Fibroblast of gingiva (primary cell): ENCODE data around the gene ABCG5.

Source experiments
- DNase-seq: peaks from one replicate; pipeline ENCODE4 v3.0.0-alpha.2; 2011; ENCODE audit warnings: low read depth

The ABCG5 gene

GRCh38 chr2:43838560-43839267 is at the start of gene ABCG5, which contains the start of gene ABCG8:
Gene ABCG5 (minus strand): TSS chr2:43838839. CDS start chr2:43838679, 160 bp downstream.
Gene ABCG8 (plus strand): TSS chr2:43838971. CDS start chr2:43839054, 83 bp downstream.
- no peak for DNase-seq

- no peak for DNase-seq
These were observed 48.5 kb upstream of the ABCG5 start for GRCh38 chr2:43887176-43887575.

DNA sequence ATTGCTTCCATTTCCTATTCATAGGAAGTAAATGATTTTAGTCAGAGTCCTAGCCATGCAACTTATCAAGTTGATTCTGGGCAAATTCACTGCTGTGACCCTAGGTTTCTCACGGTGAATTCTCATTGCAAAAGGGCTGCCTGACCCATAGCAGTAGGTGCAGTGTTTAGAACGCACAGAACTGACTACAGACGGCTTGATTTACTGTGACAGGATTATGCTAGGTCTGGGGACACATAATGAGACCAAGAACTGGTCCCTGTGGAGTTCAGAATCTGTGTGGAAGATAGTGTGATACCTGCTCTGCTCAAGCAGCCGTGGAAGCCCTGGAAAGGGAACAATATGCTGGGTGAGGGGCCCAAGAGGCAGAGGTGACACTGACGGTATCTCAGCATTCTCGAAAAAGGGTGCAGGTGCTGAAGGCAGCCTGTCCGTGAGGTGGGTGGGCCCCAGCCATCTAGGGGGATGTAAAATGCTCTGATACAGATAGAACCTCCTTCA is 46.5 kb upstream of the ABCG5 start:
- DNase-seq: no peak

DNA sequence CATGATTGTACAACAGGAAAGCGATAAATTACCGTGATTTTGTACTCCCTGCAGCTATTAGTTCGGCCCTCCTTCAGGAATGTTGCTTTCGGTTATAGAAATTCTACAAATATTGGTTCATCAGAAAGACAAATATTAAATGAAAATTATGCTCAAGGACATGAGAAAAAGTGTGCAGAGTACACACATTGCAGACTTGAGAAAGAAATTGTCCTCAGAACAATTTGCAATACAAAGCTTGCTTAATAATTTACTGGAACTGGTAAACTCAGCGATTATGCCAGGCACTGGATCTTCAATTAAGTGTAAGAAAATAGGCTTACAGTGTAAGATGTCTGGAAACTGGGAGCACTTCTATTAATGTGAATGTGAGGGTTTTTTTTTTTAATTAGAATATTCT is 46.0 kb upstream of the ABCG5 start:
- peak; percentile 13 for DNase-seq

DNA sequence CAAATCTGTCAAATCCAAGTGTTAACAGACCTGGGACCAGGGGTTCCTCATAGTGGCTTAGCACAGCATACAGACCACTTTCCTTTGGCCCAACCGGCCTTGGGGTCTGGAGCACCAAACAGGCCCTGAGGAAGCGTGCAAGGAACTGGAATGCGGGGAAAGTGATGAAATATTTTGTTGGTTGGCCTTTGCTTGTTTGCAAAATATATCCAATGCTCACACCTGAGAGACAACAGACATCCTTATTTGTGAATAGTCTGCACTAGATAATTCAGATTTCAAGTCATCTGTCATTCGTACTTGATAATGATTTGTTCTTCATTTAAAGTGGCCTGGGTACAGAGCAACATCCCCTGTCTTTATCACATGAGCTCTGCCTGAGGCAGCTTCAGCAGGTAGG is 43.7 kb upstream of the ABCG5 start:
- DNase-seq: no peak

DNA sequence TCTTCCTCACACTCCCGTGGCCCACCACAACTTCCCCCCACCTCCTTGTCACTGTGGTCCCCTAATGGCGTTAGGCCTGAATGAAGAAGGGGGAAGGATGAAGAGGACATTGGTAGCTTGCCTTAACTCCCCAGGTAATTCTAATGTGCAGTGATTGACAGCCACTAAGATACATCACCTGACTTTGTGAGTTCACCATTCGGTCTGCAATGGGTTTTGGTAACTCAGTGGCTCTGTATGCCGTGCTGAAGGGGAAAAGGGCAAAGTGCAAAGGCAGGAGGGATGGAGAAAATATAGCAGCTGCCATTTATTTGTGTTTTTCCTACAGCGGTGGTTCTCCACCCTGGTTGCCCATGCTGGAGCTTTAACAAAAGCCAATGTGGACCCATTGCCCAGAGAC is 42.3 kb upstream of the ABCG5 start:
- no peak for DNase-seq

- no peak for DNase-seq
These were observed 41.8 kb upstream of the ABCG5 start for GRCh38 chr2:43880471-43880870.

DNA sequence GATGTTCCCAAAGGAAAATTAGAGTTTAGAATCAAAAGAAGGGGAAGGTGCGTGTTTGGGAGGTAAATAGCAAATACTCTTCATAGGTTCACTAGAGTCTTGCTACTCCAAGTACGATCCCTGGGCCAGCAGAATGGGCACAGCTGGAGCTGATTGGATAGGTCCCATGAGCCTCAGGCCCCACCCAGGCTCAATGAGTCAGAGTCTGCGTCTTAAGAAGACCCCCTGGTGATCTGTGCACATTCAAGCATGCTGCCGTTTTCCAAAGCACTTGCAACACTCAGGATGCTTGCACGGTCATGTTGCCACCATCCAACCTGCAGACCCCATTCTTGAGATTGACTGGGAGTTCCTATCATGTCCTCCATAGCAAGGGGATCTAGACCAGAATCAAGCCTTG is 40.6 kb upstream of the ABCG5 start:
- DNase-seq: peak; percentile 28

- peak; percentile 58 for DNase-seq
These were observed 39.3 kb upstream of the ABCG5 start for GRCh38 chr2:43877782-43878464.

- no peak for DNase-seq
These were observed 36.3 kb upstream of the ABCG5 start for GRCh38 chr2:43874776-43875451.

DNA sequence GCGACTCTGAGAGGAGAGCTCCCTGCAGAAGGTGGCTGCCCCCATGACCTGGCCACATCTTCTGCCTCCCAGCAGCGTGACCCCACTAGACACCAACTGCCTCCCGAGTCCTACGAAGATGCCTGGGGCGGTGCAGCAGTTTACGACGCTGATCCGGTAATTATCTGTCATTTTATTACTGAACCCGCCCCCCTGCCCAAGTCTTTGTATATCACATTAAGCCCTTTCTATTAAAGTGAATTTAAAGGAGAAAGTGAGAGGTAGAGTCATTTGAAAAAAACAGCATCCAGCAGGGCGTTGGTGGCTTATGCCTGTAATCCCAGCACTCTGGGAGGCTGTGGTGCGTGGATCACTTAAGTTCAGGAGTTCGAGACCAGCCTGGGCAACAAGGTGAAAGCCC is 33.5 kb upstream of the ABCG5 start:
- DNase-seq: no peak

DNA sequence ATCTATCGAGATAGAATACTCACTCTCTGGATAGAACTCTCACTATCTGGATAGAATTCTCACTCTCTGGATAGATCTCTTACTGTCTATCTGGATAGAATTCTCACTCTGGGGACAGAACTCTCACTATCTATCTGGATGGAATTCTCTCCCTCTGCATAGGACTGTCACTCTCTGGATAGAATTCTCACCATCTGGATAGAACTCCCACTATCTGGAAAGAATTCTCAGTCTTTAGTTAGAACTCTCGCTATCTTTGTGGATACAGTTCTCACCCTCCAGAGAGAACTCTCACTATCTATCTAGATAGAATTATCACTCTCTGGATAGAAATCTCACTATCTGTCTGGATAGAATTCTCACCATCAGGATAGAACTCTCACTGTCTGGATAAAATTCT is 16.7 kb upstream of the ABCG5 start:
- DNase-seq: no peak

- DNase-seq: no peak
These were observed 16.0 kb upstream of the ABCG5 start for GRCh38 chr2:43854671-43855070.

- no peak for DNase-seq
These were observed 14.8 kb upstream of the ABCG5 start for GRCh38 chr2:43853141-43854081.

- DNase-seq: no peak
These were observed 13.6 kb upstream of the ABCG5 start for GRCh38 chr2:43852196-43852730.

DNA sequence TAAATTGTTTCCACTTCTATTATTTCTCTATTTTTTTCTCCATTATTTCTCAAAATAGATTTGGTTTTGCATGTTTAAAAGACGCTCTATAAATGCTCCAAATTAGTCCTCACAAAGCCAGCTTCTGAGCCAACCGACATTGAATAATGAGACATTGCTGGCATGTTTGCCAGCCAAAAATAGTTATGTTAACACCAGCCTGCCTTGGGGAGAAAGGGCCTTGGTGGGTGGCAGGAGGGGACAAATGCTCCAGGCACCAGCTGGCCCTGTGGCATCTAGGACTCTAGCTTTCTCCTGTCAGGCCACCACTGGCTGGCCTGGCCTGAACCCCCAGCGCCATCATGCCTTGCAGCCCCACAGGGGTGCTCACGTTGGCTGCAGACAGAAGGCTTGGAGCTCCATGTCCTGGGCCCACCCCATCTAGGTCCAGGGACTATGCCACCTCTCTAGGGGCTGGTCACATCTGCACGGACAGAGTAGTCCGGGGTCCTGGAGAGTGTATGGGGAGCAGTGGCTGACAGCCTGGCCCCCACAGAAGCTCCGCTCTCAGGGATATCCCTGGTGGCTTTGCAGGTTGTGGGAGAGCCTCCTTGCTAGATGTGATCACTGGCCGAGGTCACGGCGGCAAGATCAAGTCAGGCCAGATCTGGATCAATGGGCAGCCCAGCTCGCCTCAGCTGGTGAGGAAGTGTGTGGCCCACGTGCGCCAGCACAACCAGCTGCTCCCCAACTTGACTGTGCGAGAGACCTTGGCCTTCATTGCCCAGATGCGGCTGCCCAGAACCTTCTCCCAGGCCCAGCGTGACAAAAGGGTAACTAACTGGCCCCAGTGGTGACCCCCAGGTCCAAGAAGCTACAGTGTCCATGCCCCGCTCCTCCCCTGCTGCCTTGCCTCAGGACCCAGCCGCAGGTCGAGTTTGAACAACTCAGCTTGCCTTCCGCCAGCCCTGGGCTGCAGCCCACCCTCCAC is 12.7 kb upstream of the ABCG5 start:
- DNase-seq: no peak

GRCh38 chr2:43848214-43848613 is 9.6 kb upstream of the ABCG5 start:
- no peak for DNase-seq

GRCh38 chr2:43846140-43846793 is 7.6 kb upstream of the ABCG5 start:
- DNase-seq: no peak

DNA sequence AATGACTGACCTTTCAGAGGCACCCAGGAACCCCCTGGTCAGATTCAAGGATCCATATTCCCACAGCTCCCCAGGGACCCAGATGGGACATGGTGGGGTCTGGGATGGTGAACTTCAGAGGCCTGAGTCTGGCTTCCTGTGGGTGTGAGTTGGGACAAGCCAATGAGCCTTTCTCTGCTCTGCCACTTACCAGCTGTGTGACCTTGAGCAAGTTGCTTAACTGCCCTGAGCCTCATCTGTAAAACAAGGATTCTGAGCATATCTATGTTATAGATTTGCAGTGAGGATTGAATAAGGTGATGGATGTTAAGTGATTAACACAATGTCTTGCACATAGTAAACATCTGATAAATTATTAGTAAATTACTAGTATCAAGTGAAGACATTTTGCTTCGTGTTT is 6.5 kb upstream of the ABCG5 start:
- no peak for DNase-seq

DNA sequence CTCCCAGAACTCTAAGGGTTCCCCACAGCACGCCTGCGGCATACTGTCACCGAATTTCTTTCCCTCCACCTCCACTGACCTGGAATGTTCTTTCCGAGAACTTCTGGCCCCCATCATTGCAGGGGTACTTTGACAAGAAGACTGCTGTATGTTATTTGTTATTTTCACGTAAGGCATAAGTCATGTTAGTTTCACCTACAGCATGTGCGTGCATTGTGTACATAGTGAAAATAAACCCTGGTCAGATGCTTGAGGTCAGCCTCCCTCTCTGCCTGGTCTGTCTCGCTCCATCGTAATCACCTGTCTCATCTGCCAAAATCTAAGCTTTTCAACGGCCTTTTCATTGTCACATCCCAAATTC is 4.2 kb upstream of the ABCG5 start:
- DNase-seq: no peak
